Breast epithelium (tissue), 3 donors: Measurements from ENCODE around the gene GNG11.

Source experiments
- CTCF ChIP-seq, 3 donors: fragments of 450-650 bp; IDR thresholded peaks; one replicate each; pipeline ENCODE4 v1.5.1; 2016 to 2017; ENCODE audit warnings: antibody characterized with exemption in 3 of 3, mild to moderate bottlenecking in 3 of 3, moderate library complexity in 3 of 3
- POLR2AphosphoS5 ChIP-seq, 3 donors: sonication (generic); formaldehyde crosslinking; IDR thresholded peaks; one replicate each; pipeline ENCODE4 v1.6.1; 2017; ENCODE audit warnings: antibody characterized with exemption in 3 of 3

GRCh38 chr7:93972029-93972725 is 50.6 kb downstream of the GNG11 start:
- TF ChIP-seq CTCF (IDR thresholded peaks at IDR 0.05), result no peak
- TF ChIP-seq POLR2AphosphoS5 (IDR thresholded peaks at IDR 0.05), result no peak
